Peyer's patch (tissue), 4 donors: ENCODE measurements around the gene EMC8.

Experiments used
- POLR2A ChIP-seq, 2 donors: fragments of 450-650 bp; IDR thresholded peaks; one replicate each; pipeline ENCODE4 v1.5.1; 2017; ENCODE audit warnings: antibody characterized with exemption in 2 of 2, mild to moderate bottlenecking in 2 of 2, moderate library complexity in 2 of 2
- TF ChIP-seq, protein P1 (sequence below), 6 experiments: fragments of 450-650 bp in 4 of 6; fragments of 200-600 bp in 2 of 6; sonication (generic) in 1 of 6; IDR thresholded peaks; one replicate each; pipeline ENCODE4 v1.5.1; 2017 to 2019; ENCODE audit warnings: antibody characterized with exemption in 6 of 6, mild to moderate bottlenecking in 3 of 6, moderate library complexity in 1 of 6

DNA sequence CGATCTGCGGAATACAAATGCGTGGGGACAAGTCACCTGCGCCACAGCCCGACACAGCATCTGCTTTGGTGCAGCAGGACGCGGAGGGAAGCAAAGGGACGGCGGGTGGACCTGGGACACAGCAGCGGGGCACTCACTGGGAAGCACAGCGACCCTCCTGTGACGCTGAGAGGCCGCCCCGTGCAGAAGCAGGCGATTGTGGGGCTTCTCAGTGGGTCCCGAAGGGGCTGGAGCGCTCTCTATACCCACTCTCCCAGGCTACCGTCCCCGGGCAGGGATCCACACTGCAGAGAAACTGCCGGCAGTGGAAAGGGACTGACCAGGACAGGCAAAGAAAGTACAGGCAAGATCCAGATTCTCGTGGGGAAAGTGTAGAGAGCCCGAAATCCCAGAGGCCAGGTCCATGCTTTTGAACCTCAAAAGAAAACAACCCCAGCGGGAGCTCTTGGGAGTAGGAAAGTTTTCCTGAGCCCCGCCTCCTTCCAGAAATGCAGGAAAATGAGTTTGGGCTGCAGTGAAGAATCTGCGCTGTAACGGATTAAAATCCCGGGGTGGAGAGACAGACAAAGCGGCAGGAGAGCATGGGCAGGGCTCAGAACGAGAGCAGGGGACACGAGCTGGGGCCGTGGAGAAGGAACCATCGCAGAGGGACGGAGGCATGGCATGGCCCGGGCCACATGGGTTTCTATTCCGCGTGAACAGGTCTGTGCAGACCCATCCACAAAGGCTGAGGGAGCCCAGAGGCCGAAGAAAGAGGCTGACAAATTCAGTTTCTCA is 12.9 kb upstream of the EMC8 start:
- TF ChIP-seq POLR2A (IDR thresholded peaks at IDR 0.05): no peak
- TF ChIP-seq, protein P1, sequence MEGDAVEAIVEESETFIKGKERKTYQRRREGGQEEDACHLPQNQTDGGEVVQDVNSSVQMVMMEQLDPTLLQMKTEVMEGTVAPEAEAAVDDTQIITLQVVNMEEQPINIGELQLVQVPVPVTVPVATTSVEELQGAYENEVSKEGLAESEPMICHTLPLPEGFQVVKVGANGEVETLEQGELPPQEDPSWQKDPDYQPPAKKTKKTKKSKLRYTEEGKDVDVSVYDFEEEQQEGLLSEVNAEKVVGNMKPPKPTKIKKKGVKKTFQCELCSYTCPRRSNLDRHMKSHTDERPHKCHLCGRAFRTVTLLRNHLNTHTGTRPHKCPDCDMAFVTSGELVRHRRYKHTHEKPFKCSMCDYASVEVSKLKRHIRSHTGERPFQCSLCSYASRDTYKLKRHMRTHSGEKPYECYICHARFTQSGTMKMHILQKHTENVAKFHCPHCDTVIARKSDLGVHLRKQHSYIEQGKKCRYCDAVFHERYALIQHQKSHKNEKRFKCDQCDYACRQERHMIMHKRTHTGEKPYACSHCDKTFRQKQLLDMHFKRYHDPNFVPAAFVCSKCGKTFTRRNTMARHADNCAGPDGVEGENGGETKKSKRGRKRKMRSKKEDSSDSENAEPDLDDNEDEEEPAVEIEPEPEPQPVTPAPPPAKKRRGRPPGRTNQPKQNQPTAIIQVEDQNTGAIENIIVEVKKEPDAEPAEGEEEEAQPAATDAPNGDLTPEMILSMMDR (IDR thresholded peaks at IDR 0.05): no peak
